GM23248 (cell line): ENCODE measurements around the gene ARHGAP45. TPM values are rescaled to one million over a fixed set of nuclear protein-coding genes. Genes with fewer than 3 reads are reported as not detected.

ENCODE experiments used
- DNase-seq: peaks from one replicate; pipeline ENCODE4 v3.0.0-alpha.2; 2015
- H2AFZ ChIP-seq: fragments of 200-600 bp; sonication (generic); 2 replicates; pipeline ENCODE4 v1.6.1; 2016; ENCODE audit warnings: antibody characterized with exemption
- H3F3A ChIP-seq: fragments of 200-600 bp; sonication (generic); 2 replicates; pipeline ENCODE4 v1.6.1; 2016; ENCODE audit warnings: mild to moderate bottlenecking, antibody characterized with exemption, mixed run types; ENCODE audit not compliant: insufficient read depth
- H3K27ac ChIP-seq: fragments of 200-600 bp; sonication (generic); 2 replicates; pipeline ENCODE4 v1.5.1; 2016; ENCODE audit warnings: mild to moderate bottlenecking
- H3K27me3 ChIP-seq: fragments of 200-600 bp; sonication (generic); replicated peaks from 2 replicates; pipeline ENCODE4 v1.6.1; 2016; ENCODE audit warnings: mild to moderate bottlenecking; ENCODE audit not compliant: insufficient read depth
- H3K36me3 ChIP-seq: fragments of 200-600 bp; sonication (generic); 2 replicates; pipeline ENCODE4 v1.6.1; 2016; ENCODE audit warnings: low read depth, mild to moderate bottlenecking
- H3K4me1 ChIP-seq: fragments of 200-600 bp; sonication (generic); 2 replicates; pipeline ENCODE4 v1.6.1; 2016; ENCODE audit warnings: mild to moderate bottlenecking; ENCODE audit not compliant: insufficient read depth
- H3K4me2 ChIP-seq: fragments of 200-600 bp; sonication (generic); one replicate; pipeline ENCODE4 v1.6.1; 2016; ENCODE audit warnings: mild to moderate bottlenecking; ENCODE audit not compliant: unreplicated experiment
- H3K4me3 ChIP-seq: fragments of 200-600 bp; sonication (generic); 2 replicates; pipeline ENCODE4 v1.5.1; 2016; ENCODE audit warnings: mild to moderate bottlenecking
- H3K79me2 ChIP-seq: fragments of 200-600 bp; sonication (generic); 2 replicates; pipeline ENCODE4 v1.6.1; 2016; ENCODE audit warnings: mild to moderate bottlenecking; ENCODE audit not compliant: insufficient read depth
- H3K9ac ChIP-seq: fragments of 200-600 bp; sonication (generic); 2 replicates; pipeline ENCODE4 v1.6.1; 2016; ENCODE audit warnings: mild to moderate bottlenecking
- H3K9me2 ChIP-seq: fragments of 200-600 bp; sonication (generic); 2 replicates; pipeline ENCODE4 v1.6.1; 2016; ENCODE audit warnings: mixed run types, mild to moderate bottlenecking, moderate library complexity; ENCODE audit not compliant: insufficient read depth
- H3K9me3 ChIP-seq: fragments of 200-600 bp; sonication (generic); one replicate; pipeline ENCODE4 v1.6.1; 2017; ENCODE audit warnings: low read depth
- H4K20me1 ChIP-seq: fragments of 200-600 bp; sonication (generic); 2 replicates; pipeline ENCODE4 v1.6.0; 2016; ENCODE audit not compliant: insufficient read depth
- EZH2 ChIP-seq: fragments of 200-600 bp; sonication (generic); IDR thresholded peaks from 2 replicates; pipeline ENCODE4 v1.6.1; 2018; ENCODE audit warnings: antibody characterized with exemption, mild to moderate bottlenecking; ENCODE audit not compliant: insufficient read depth, poor library complexity, severe bottlenecking
- EZH2phosphoT487 ChIP-seq: fragments of 200-600 bp; sonication (generic); IDR thresholded peaks from 2 replicates; pipeline ENCODE4 v1.6.1; 2018; ENCODE audit warnings: antibody characterized with exemption, moderate library complexity, mild to moderate bottlenecking, low read depth; ENCODE audit not compliant: insufficient read depth
- WGBS, 2 experiments: methylation state at CpG; one replicate each; pipeline ENCODE4 v1.1.6; 2015 to 2017; ENCODE audit warnings: low lambda C conversion rate in 2 of 2, low coverage in 1 of 2; ENCODE audit errors: missing lambda C conversion rate in 2 of 2; 5-methylcytosine and 5-hydroxymethylcytosine counted together
- in situ Hi-C: fragments of 300-500 bp; cut with MboI; formaldehyde crosslinking; loops from 2 replicates; pipeline ENCODE4 v1.15.0; 2020
- polyA plus RNA-seq: library from polyadenylated mRNA; unstranded; fragments of >200 nt; fragmentation: Nextera tagmentation; extraction: Ambion mirVana; gene quantifications from 2 replicates; pipeline ENCODE4 v1.2.1, GENCODE V29; 2016
- total RNA-seq: library from RNA; depleted of rRNA; stranded (reverse); fragments of >200 nt; shearing (Covaris generic); gene quantifications from 2 replicates; pipeline ENCODE4 v1.2.3, GENCODE V29; 2014

The ARHGAP45 gene
- total and polyA plus RNA-seq, 2 experiments from 2014 or later, result 3.5 to 6.3 TPM

GRCh38 chr19:1132552-1133383, 65.8 kb downstream of the ARHGAP45 start:
- peak overlapping the region; percentile 84 for H3K4me3 ChIP-seq
- H4K20me1 ChIP-seq, result no peaks in the 10 kb centered on the region
- peak overlapping the region; percentile 95 for H3K27ac ChIP-seq
- no peaks in the 10 kb centered on the region for H3K36me3 ChIP-seq
- in situ Hi-C loops, result no loop called here
- 64 to 68% methylated on average over 18 to 45 of the region's 48 CpGs for WGBS, 2 experiments
- H3K4me2 ChIP-seq, result peak overlapping the region; percentile 77
- H3K4me1 ChIP-seq, result peaks cover 19% of the 10 kb centered on the region; the same call in 1 of the 2 replicates
- peaks cover 8% of the 10 kb centered on the region; the same call in 1 of the 2 replicates for H3F3A ChIP-seq
- H3K9ac ChIP-seq, result peak overlapping the region; percentile 96
- no peaks in the 10 kb centered on the region for H3K27me3 ChIP-seq
- DNase-seq, result no peak
- H3K9me2 ChIP-seq, result no peaks in the 10 kb centered on the region
- H3K79me2 ChIP-seq, result peaks cover 87% of the 10 kb centered on the region
- no peak for TF ChIP-seq EZH2phosphoT487
- no peak for TF ChIP-seq EZH2
- H2AFZ ChIP-seq, result no peak overlapping the region
- H3K9me3 ChIP-seq, result no peaks in the 10 kb centered on the region

- H3K27ac ChIP-seq, result no peak overlapping the region
- H3K9ac ChIP-seq, result no peak overlapping the region
- peaks cover 8% of the 10 kb centered on the region; the same call in 1 of the 2 replicates for H3F3A ChIP-seq
- H3K27me3 ChIP-seq, result no peaks in the 10 kb centered on the region
- H2AFZ ChIP-seq, result no peak overlapping the region
- no peak overlapping the region for H3K4me2 ChIP-seq
- no peak overlapping the region for H3K4me3 ChIP-seq
- H4K20me1 ChIP-seq, result no peaks in the 10 kb centered on the region
- H3K4me1 ChIP-seq, result peaks cover 19% of the 10 kb centered on the region; the same call in 1 of the 2 replicates
- TF ChIP-seq EZH2phosphoT487 (no peak), EZH2 (no peak)
- no peaks in the 10 kb centered on the region for H3K36me3 ChIP-seq
- peaks cover 79% of the 10 kb centered on the region for H3K79me2 ChIP-seq
- no peaks in the 10 kb centered on the region for H3K9me3 ChIP-seq
- in situ Hi-C loops, result no loop called here
- no peak for DNase-seq
- WGBS, 2 experiments, result 95% methylated on average over 12 to 25 of the region's 25 CpGs
- no peaks in the 10 kb centered on the region for H3K9me2 ChIP-seq
These were observed 66.5 kb downstream of the ARHGAP45 start for GRCh38 chr19:1133471-1133929.

GRCh38 chr19:1134431-1134830, 67.5 kb downstream of the ARHGAP45 start:
- Histone ChIP-seq H3K4me3 (no peak overlapping the region), H3K79me2 (peaks cover 70% of the 10 kb centered on the region), H3K9me2 (no peaks in the 10 kb centered on the region), H3K4me1 (peaks cover 12% of the 10 kb centered on the region; the same call in 1 of the 2 replicates), H3K27me3 (no peaks in the 10 kb centered on the region), H3K27ac (no peak overlapping the region), H3K4me2 (no peak overlapping the region), H3F3A (peaks cover 8% of the 10 kb centered on the region; the same call in 1 of the 2 replicates), H3K36me3 (no peaks in the 10 kb centered on the region), H4K20me1 (no peaks in the 10 kb centered on the region), H2AFZ (no peak overlapping the region), H3K9ac (no peak overlapping the region), H3K9me3 (no peaks in the 10 kb centered on the region)
- no peak for DNase-seq
- in situ Hi-C loops, result no loop called here
- WGBS, 2 experiments, result 96 to 100% methylated on average over 11 of the region's 11 CpGs
- TF ChIP-seq EZH2 (no peak), EZH2phosphoT487 (no peak)

GRCh38 chr19:1135454-1135853, 68.5 kb downstream of the ARHGAP45 start:
- in situ Hi-C loops, result no loop called here
- no peak overlapping the region for H3K9ac ChIP-seq
- no peak for TF ChIP-seq EZH2phosphoT487
- no peak for TF ChIP-seq EZH2

More at GRCh38 chr19:1135454-1135853, 68.5 kb downstream of the ARHGAP45 start:
- H3K27ac ChIP-seq, result no peak overlapping the region
- H3K9me2 ChIP-seq, result no peaks in the 10 kb centered on the region
- no peak overlapping the region for H3K4me2 ChIP-seq
- WGBS, 2 experiments, result 85 to 87% methylated on average over 16 to 17 of the region's 17 CpGs
- H3F3A ChIP-seq, result 0 out of 2 replicates have a peak, but pooled peaks cover 4% of the 10 kb centered on the region
- no peaks in the 10 kb centered on the region for H4K20me1 ChIP-seq
- no peaks in the 10 kb centered on the region for H3K36me3 ChIP-seq
- H2AFZ ChIP-seq, result no peak overlapping the region
- no peak for DNase-seq
- peaks cover 60% of the 10 kb centered on the region for H3K79me2 ChIP-seq
- H3K9me3 ChIP-seq, result no peaks in the 10 kb centered on the region
- H3K4me1 ChIP-seq, result 0 out of 2 replicates have a peak, but pooled peaks cover 6% of the 10 kb centered on the region
- no peak overlapping the region for H3K4me3 ChIP-seq
- no peaks in the 10 kb centered on the region for H3K27me3 ChIP-seq
